GM12891 (cell line): ENCODE data around the gene FIGNL2.

Experiments used
- POLR2A ChIP-seq: IDR thresholded peaks from 2 replicates; pipeline ENCODE4 v1.6.1; 2011; ENCODE audit warnings: low read depth, low read length, control low read depth
- POLR2AphosphoS5 ChIP-seq: IDR thresholded peaks from 2 replicates; pipeline ENCODE4 v1.6.1; 2011; ENCODE audit warnings: low read depth, low read length, control low read depth
- SPI1 ChIP-seq: IDR thresholded peaks from 2 replicates; pipeline ENCODE4 v1.6.1; 2011; ENCODE audit warnings: low read depth, low read length, control low read depth
- TAF1 ChIP-seq: IDR thresholded peaks from 2 replicates; pipeline ENCODE4 v1.6.1; 2011; ENCODE audit warnings: low read depth, low read length, control low read depth

DNA sequence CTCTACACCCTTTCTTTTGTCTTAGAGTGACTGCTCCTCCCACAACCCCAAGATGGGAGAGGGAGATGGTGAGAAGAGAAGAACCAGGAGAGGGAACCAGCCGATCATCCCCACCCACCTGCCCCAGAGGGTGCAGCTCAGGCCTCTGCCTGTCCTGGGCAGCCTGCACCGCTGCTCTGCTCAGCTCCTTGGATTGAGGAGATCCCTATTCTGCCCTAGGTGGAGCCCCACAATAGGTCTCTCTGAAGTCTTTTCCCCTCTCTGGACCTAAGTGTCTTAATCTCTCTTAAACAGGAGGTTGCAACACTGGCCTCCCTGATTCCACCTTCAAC, 41.6 kb upstream of the FIGNL2 start:
- TF ChIP-seq TAF1: no peak
- no peak for TF ChIP-seq POLR2AphosphoS5
- TF ChIP-seq POLR2A: no peak
- no peak for TF ChIP-seq SPI1
